Measurements from ENCODE around the gene FZD10.

Gene FZD10

GRCh38 chr12:130152386-130152785, 9.9 kb upstream of the FZD10 start (continued):
- TF ChIP-seq PATZ1 (CRISPR knock-in tag; IDR thresholded peaks at IDR 0.05; ENCODE audit: borderline replicate concordance) (no peak), ARNTL (CRISPR knock-in tag; IDR thresholded peaks at IDR 0.05; ENCODE audit: borderline replicate concordance, low read depth) (no peak), OSR1 (CRISPR knock-in tag; IDR thresholded peaks at IDR 0.05) (no peak), ESRRG (CRISPR knock-in tag; IDR thresholded peaks at IDR 0.05) (no peak)

- TF ChIP-seq SNAI2 (CRISPR knock-in tag; IDR thresholded peaks at IDR 0.05) (no peak), POU6F1 (CRISPR knock-in tag; IDR thresholded peaks at IDR 0.05; ENCODE audit: borderline replicate concordance, low read depth) (no peak), PATZ1 (CRISPR knock-in tag; IDR thresholded peaks at IDR 0.05; ENCODE audit: borderline replicate concordance) (no peak), CSDC2 (CRISPR knock-in tag; IDR thresholded peaks at IDR 0.05) (no peak), TOX (CRISPR knock-in tag; IDR thresholded peaks at IDR 0.05; ENCODE audit: borderline replicate concordance) (no peak), BACH2 (CRISPR knock-in tag; IDR thresholded peaks at IDR 0.05; ENCODE audit: borderline replicate concordance) (no peak), ZNF70 (CRISPR knock-in tag; IDR thresholded peaks at IDR 0.05) (no peak), TSHZ2 (CRISPR knock-in tag; IDR thresholded peaks at IDR 0.05) (no peak), ESRRG (CRISPR knock-in tag; IDR thresholded peaks at IDR 0.05) (no peak), RARB (CRISPR knock-in tag; IDR thresholded peaks at IDR 0.05) (no peak), OSR1 (CRISPR knock-in tag; IDR thresholded peaks at IDR 0.05) (no peak), GLIS3 (CRISPR knock-in tag; IDR thresholded peaks at IDR 0.05) (no peak), ISL1 (CRISPR knock-in tag; IDR thresholded peaks at IDR 0.05) (no peak), TCF4 (CRISPR knock-in tag; IDR thresholded peaks at IDR 0.05; ENCODE audit: borderline replicate concordance) (no peak), ZNF8 (CRISPR knock-in tag; IDR thresholded peaks at IDR 0.05) (no peak), ARNTL (CRISPR knock-in tag; IDR thresholded peaks at IDR 0.05; ENCODE audit: borderline replicate concordance, low read depth) (no peak), ZC3H10 (CRISPR knock-in tag; IDR thresholded peaks at IDR 0.05) (no peak)
- no peak for ATAC-seq
These were observed 8.5 kb upstream of the FZD10 start for GRCh38 chr12:130153803-130154202.

- TF ChIP-seq ZFP3 (CRISPR knock-in tag; IDR thresholded peaks at IDR 0.05) (no peak), ZNF8 (CRISPR knock-in tag; IDR thresholded peaks at IDR 0.05) (no peak), ZNF70 (CRISPR knock-in tag; IDR thresholded peaks at IDR 0.05) (no peak), SNAI2 (CRISPR knock-in tag; IDR thresholded peaks at IDR 0.05) (no peak)
- ATAC-seq: no peak
These were observed 7.8 kb upstream of the FZD10 start for GRCh38 chr12:130154276-130155070.

- no peak for ATAC-seq
- no peak for TF ChIP-seq SNAI2 (CRISPR knock-in tag; IDR thresholded peaks at IDR 0.05)
- no peak for TF ChIP-seq ZC3H10 (CRISPR knock-in tag; IDR thresholded peaks at IDR 0.05)
- TF ChIP-seq GLIS3 (CRISPR knock-in tag; IDR thresholded peaks at IDR 0.05): no peak
- no peak for TF ChIP-seq ESRRG (CRISPR knock-in tag; IDR thresholded peaks at IDR 0.05)
- TF ChIP-seq CREB5 (CRISPR knock-in tag; IDR thresholded peaks at IDR 0.05; ENCODE audit: low read depth): no peak
- no peak for TF ChIP-seq TSHZ2 (CRISPR knock-in tag; IDR thresholded peaks at IDR 0.05)
- TF ChIP-seq CSRNP3 (CRISPR knock-in tag; IDR thresholded peaks at IDR 0.05): no peak
These were observed 6.7 kb upstream of the FZD10 start for GRCh38 chr12:130155416-130156073.

Data from SK-N-SH treated with all-trans-retinoic acid at 6 μM for 48 hours (cell line).